K562 (cell line): ENCODE data around the gene ARL13B.
"Not testable (repeated sequence)": the region's sequence is repeated elsewhere in the genome, so short reads cannot be mapped to it uniquely, and the experiment has no call there.

Experiments
- FOXM1 ChIP-seq, 2 experiments: fragments of 450-650 bp in 1 of 2; sonication (generic) in 1 of 2; formaldehyde crosslinking in 1 of 2; IDR thresholded peaks; 2 replicates each; pipeline versions ENCODE4 v1.6.1 to v1.9.0; 2017 to 2022; ENCODE audit warnings: low read depth in 2 of 2, mild to moderate bottlenecking in 2 of 2, missing genetic modification reagents in 1 of 2, moderate library complexity in 1 of 2
- ZBTB33 ChIP-seq: sonication (generic); formaldehyde crosslinking; IDR thresholded peaks from 2 replicates; pipeline ENCODE4 v1.8.1; 2023; ENCODE audit warnings: mild to moderate bottlenecking, missing genetic modification reagents
- ZNF695 ChIP-seq: fragments of 450-650 bp; formaldehyde crosslinking; IDR thresholded peaks from 2 replicates; pipeline ENCODE4 v1.4.0; 2020; ENCODE audit warnings: mild to moderate bottlenecking, moderate library complexity

GRCh38 chr3:94044100-94044936 is 64.4 kb downstream of the ARL13B start:
- not testable (repeated sequence) for TF ChIP-seq ZBTB33 (CRISPR knock-in tag); ZNF695 (CRISPR knock-in tag); FOXM1 (IDR thresholded peaks at IDR 0.05; ENCODE audit: low read depth); FOXM1 (CRISPR knock-in tag; IDR thresholded peaks at IDR 0.05; ENCODE audit: low read depth)
